Astrocyte of the cerebellum (primary cell): ENCODE measurements around the gene PRKAR2A.
A peak's percentile ranks its signal among the peaks of the same experiment; 100 is the strongest.

Source experiments
- DNase-seq: peaks from one replicate; pipeline ENCODE4 v3.0.0-alpha.2; 2011; ENCODE audit warnings: low read depth
- H3K4me3 ChIP-seq: 2 replicates; pipeline ENCODE4 v1.5.1; 2011; ENCODE audit warnings: mild to moderate bottlenecking, low read depth, low read length, moderate library complexity
- CTCF ChIP-seq: IDR thresholded peaks from 2 replicates; pipeline ENCODE4 v1.5.1; 2012; ENCODE audit warnings: low read length, low read depth, moderate library complexity, mild to moderate bottlenecking; ENCODE audit errors: missing control alignments
- in situ Hi-C: cut with HindIII; loops from 2 replicates; pipeline ENCODE4 v1.10.0; 2017; ENCODE audit warnings: low sequenced_read_pairs

PRKAR2A gene

DNA sequence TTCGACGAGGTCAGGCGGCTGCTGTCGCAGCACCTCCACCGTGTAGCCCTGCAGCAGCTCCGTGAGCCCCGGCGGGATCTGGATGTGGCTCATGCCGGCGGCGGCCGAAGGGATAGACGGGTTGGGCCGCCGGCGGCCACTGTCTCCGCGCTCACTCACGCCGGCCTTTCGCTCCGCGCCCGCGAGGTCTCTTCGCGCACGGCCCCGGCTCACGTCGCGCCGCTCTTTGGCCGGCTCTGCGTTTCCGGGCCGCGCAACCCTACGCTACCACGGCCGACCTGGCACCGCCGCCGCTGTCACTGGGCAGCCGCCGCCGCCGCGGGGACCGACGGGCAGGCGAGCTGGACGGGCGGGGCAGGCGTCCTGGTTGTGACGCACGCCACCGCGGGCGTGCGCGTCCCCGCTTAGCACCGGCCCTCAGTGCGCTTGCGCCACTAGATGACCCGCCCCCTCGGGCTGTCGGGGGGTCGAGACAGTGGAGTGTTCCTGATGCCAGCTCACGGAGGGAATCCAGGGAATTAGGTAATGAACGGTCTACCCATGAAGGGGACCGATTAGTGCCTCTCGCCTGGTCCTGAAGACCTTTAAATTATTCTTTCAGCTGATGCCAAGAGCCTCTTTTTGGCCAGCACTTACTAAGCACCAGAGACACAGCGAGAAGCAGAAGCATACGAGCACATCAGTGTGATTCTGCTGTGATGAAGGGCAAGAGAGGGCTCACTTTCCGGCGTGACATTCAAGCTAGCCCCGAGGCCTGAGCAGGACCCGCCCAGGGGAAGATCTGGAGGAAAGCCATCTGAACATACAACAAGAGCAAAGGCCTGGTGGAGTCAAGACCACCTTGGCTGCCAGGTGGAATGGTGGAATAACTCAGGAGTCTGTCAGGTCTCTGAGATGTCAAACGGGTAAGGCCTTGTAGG lies at the start of gene PRKAR2A:
Gene PRKAR2A, minus strand, starts transcription at position 371 of the 920 bp plus-strand sequence. Its CDS starts 278 bp downstream, at position 93.
- peak within 1 kb of the TSS; percentile 79 for H3K4me3 ChIP-seq
- no peak for TF ChIP-seq CTCF
- DNase-seq: peak; percentile 53
- in situ Hi-C loops: no loop called here

- in situ Hi-C loops: no loop called here
- TF ChIP-seq CTCF: no peak
- H3K4me3 ChIP-seq: no peak overlapping the region
- DNase-seq: peak; percentile 18
Measured at GRCh38 chr3:48896936-48897335, 49.3 kb upstream of the PRKAR2A start.

DNA sequence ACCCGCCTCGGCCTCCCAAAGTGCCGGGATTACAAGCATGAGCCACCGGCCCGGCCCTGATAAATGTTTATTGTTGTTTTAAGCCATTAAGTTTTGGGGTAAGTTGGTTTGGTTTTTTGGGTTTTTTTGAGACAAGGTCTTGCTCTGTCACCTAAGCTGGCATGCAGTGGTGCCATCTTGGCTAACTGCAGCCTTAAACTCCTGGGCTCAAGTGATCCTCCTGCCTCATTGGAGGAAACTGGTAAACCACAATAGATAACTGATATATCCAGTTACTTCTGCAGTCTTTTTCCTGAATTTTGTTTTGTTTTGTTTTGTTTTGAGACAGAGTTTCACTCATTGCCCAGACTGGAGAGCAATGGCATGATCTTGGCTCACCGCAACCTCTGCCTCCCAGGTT lies 46.8 kb upstream of the PRKAR2A start:
- TF ChIP-seq CTCF: no peak
- in situ Hi-C loops: no loop called here
- no peak overlapping the region for H3K4me3 ChIP-seq
- no peak for DNase-seq

- no peak for DNase-seq
- H3K4me3 ChIP-seq: no peak overlapping the region
- in situ Hi-C loops: no loop called here
- no peak for TF ChIP-seq CTCF
Measured at GRCh38 chr3:48891606-48892005, 43.9 kb upstream of the PRKAR2A start.

- H3K4me3 ChIP-seq: no peak overlapping the region
- DNase-seq: no peak
- in situ Hi-C loops: no loop called here
- no peak for TF ChIP-seq CTCF
Measured at GRCh38 chr3:48885753-48886152, 38.1 kb upstream of the PRKAR2A start.

GRCh38 chr3:48881652-48882114 lies 34.0 kb upstream of the PRKAR2A start:
- TF ChIP-seq CTCF: no peak
- DNase-seq: no peak
- in situ Hi-C loops: no loop called here
- H3K4me3 ChIP-seq: no peak overlapping the region
